PC-9 (cell line): ENCODE data around the gene RASIP1. TPM values are rescaled to one million over a fixed set of nuclear protein-coding genes. Genes with fewer than 3 reads are reported as not detected.
A peak's percentile ranks its signal among the peaks of the same experiment; 100 is the strongest.

Experiments
- BruUV-seq: library from RNA; stranded (reverse); fragments of 400-500 nt; replicated peaks from 2 replicates; lab custom pipeline; 2021; lab: Mats Ljungman, UMichigan
- CTCF ChIA-PET: fragments of 300-600 bp; sonication (Branson Sonifier 250); formaldehyde crosslinking; loops from one replicate; lab custom pipeline; 2022; ENCODE audit warnings: antibody characterized with exemption; lab: Charles Lee
- POLR2A ChIA-PET: fragments of 300-600 bp; sonication (Branson Sonifier 250); formaldehyde crosslinking; loops from one replicate; lab custom pipeline; 2022; ENCODE audit warnings: antibody characterized with exemption; ENCODE audit not compliant: unreplicated experiment; lab: Charles Lee
- DNase-seq, 2 experiments: peaks; one replicate each; pipeline versions ENCODE4 v3.0.0 to v3.0.0-alpha.2; 2015 to 2022; ENCODE audit warnings: mixed read lengths in 1 of 2
- H2AFZ ChIP-seq: fragments of 200-600 bp; sonication (generic); 2 replicates; pipeline ENCODE4 v1.8.1; 2017; ENCODE audit warnings: antibody characterized with exemption
- H3F3A ChIP-seq: fragments of 200-600 bp; sonication (generic); 2 replicates; pipeline ENCODE4 v1.8.1; 2017; ENCODE audit warnings: antibody characterized with exemption, mild to moderate bottlenecking, low read depth; ENCODE audit not compliant: insufficient read depth
- H3K27ac ChIP-seq: fragments of 200-600 bp; sonication (generic); 2 replicates; pipeline ENCODE4 v1.6.1; 2016; ENCODE audit warnings: mixed run types
- H3K27me3 ChIP-seq: fragments of 200-600 bp; sonication (generic); 2 replicates; pipeline ENCODE4 v1.6.1; 2016; ENCODE audit warnings: low read depth, mixed run types; ENCODE audit not compliant: insufficient read depth
- H3K36me3 ChIP-seq: fragments of 200-600 bp; sonication (generic); 2 replicates; pipeline ENCODE4 v1.6.1; 2016; ENCODE audit warnings: low read depth, mixed run types
- H3K4me1 ChIP-seq: fragments of 200-600 bp; sonication (generic); replicated peaks from 2 replicates; pipeline ENCODE4 v1.6.1; 2016; ENCODE audit warnings: mixed run types; ENCODE audit not compliant: insufficient read depth
- H3K4me2 ChIP-seq: fragments of 200-600 bp; sonication (generic); 2 replicates; pipeline ENCODE4 v1.6.1; 2017; ENCODE audit warnings: mixed run types
- H3K4me3 ChIP-seq: fragments of 200-600 bp; sonication (generic); 2 replicates; pipeline ENCODE4 v1.6.1; 2016; ENCODE audit warnings: mixed run types
- H3K79me2 ChIP-seq: fragments of 200-600 bp; sonication (generic); 2 replicates; pipeline ENCODE4 v1.6.1; 2017; ENCODE audit warnings: low read depth, mixed run types
- H3K9me2 ChIP-seq: fragments of 200-600 bp; sonication (generic); 2 replicates; pipeline ENCODE4 v1.8.1; 2017; ENCODE audit warnings: mild to moderate bottlenecking; ENCODE audit not compliant: insufficient read depth
- H3K9me3 ChIP-seq: fragments of 200-600 bp; sonication (generic); 2 replicates; pipeline ENCODE4 v1.8.1; 2016; ENCODE audit warnings: low read depth; ENCODE audit not compliant: insufficient read depth
- H4K20me1 ChIP-seq: fragments of 200-600 bp; sonication (generic); 2 replicates; pipeline ENCODE4 v1.8.1; 2017; ENCODE audit not compliant: insufficient read depth
- CTCF ChIP-seq: fragments of 200-600 bp; sonication (generic); conservative IDR thresholded peaks from 2 replicates; pipeline ENCODE4 v1.6.1; 2017; ENCODE audit warnings: mixed run types, antibody characterized with exemption, mild to moderate bottlenecking, moderate library complexity
- EZH2 ChIP-seq: fragments of 200-600 bp; sonication (generic); IDR thresholded peaks from 2 replicates; pipeline ENCODE4 v1.8.0; 2017; ENCODE audit warnings: antibody characterized with exemption, low read depth
- intact Hi-C: fragments of 100-400 bp; cut with micrococcal nuclease; formaldehyde crosslinking; loops from one replicate; pipeline ENCODE4 v1.10.0; 2022; ENCODE audit not compliant: unreplicated experiment
- total RNA-seq: library from RNA; stranded (reverse); gene quantifications from 2 replicates; pipeline ENCODE4 v1.2.3, GENCODE V29; 2021

Gene RASIP1
- total RNA-seq, 1 experiment from 2014 or later: 1.4 TPM

- no peak overlapping the region for H2AFZ ChIP-seq
- H3K9me3 ChIP-seq: no peaks in the 10 kb centered on the region
- intact Hi-C loops: loop anchor here (1.0 to 5.0 kb wide), 4 partner anchors 62 to 160 kb away; partner anchors contain the start of gene FUT1
- CTCF ChIA-PET: interaction anchor here (0.6 to 1.4 kb wide), 5 partner anchors 19 to 349 kb away, joined by 3 to 4 read pairs (median 4); no protein-coding TSS in a partner anchor
- no peak overlapping the region for H3K4me3 ChIP-seq
- H3K36me3 ChIP-seq: no peaks in the 10 kb centered on the region
- H3K27ac ChIP-seq: no peak overlapping the region
- TF ChIP-seq CTCF: peak; percentile 92
- TF ChIP-seq EZH2: no peak
- BruUV-seq: no TSS peak
- H4K20me1 ChIP-seq: no peaks in the 10 kb centered on the region
- peaks cover 32% of the 10 kb centered on the region for H3K4me1 ChIP-seq
- H3K27me3 ChIP-seq: no peaks in the 10 kb centered on the region
- no peaks in the 10 kb centered on the region for H3K9me2 ChIP-seq
- peak; percentile 71 to 72 for DNase-seq
- peaks cover 20% of the 10 kb centered on the region; the same call in 1 of the 2 replicates for H3F3A ChIP-seq
- H3K79me2 ChIP-seq: no peaks in the 10 kb centered on the region
- peak overlapping the region; percentile 39 for H3K4me2 ChIP-seq
- POLR2A ChIA-PET: interaction anchor here (0.6 kb wide), 1 partner anchor 73 kb away, joined by 10 read pairs; no protein-coding TSS in a partner anchor
Observed at GRCh38 chr19:48674921-48675824, 65.2 kb downstream of the RASIP1 start.

GRCh38 chr19:48674216-48674809 lies 66.1 kb downstream of the RASIP1 start:
- no peak overlapping the region for H3K27ac ChIP-seq
- no peaks in the 10 kb centered on the region for H3K9me3 ChIP-seq
- DNase-seq: no peak
- TF ChIP-seq EZH2: no peak
- TF ChIP-seq CTCF: no peak
- H2AFZ ChIP-seq: no peak overlapping the region
- H3K4me2 ChIP-seq: no peak overlapping the region
- ChIA-PET CTCF (interaction anchor here (0.6 to 1.2 kb wide), 3 partner anchors 17 to 106 kb away, joined by 3 to 4 read pairs (median 3); no protein-coding TSS in a partner anchor), POLR2A (no interaction called here)
- no peaks in the 10 kb centered on the region for H3K36me3 ChIP-seq
- no peaks in the 10 kb centered on the region for H3K9me2 ChIP-seq
- peaks cover 20% of the 10 kb centered on the region; the same call in 1 of the 2 replicates for H3F3A ChIP-seq
- intact Hi-C loops: loop anchor here (2.0 kb wide), 1 partner anchor 110 kb away; no protein-coding TSS in a partner anchor
- H3K27me3 ChIP-seq: no peaks in the 10 kb centered on the region
- no peaks in the 10 kb centered on the region for H4K20me1 ChIP-seq
- no peak overlapping the region for H3K4me3 ChIP-seq
- no TSS peak for BruUV-seq
- H3K79me2 ChIP-seq: no peaks in the 10 kb centered on the region
- H3K4me1 ChIP-seq: peaks cover 32% of the 10 kb centered on the region

- no peaks in the 10 kb centered on the region for H4K20me1 ChIP-seq
- no peak overlapping the region for H3K4me3 ChIP-seq
- no peaks in the 10 kb centered on the region for H3K9me2 ChIP-seq
- H3K4me1 ChIP-seq: peaks cover 27% of the 10 kb centered on the region
- TF ChIP-seq EZH2: no peak
- TF ChIP-seq CTCF: no peak
- POLR2A ChIA-PET: no interaction called here
- no peak overlapping the region for H2AFZ ChIP-seq
- no peak overlapping the region for H3K4me2 ChIP-seq
- H3K79me2 ChIP-seq: no peaks in the 10 kb centered on the region
- CTCF ChIA-PET: no interaction called here
- DNase-seq: no peak
- no peaks in the 10 kb centered on the region for H3K27me3 ChIP-seq
- intact Hi-C loops: loop anchor here (2.0 kb wide), 1 partner anchor 111 kb away; no protein-coding TSS in a partner anchor
- BruUV-seq: no TSS peak
- no peaks in the 10 kb centered on the region for H3K36me3 ChIP-seq
- H3K27ac ChIP-seq: no peak overlapping the region
- H3F3A ChIP-seq: peaks cover 20% of the 10 kb centered on the region; the same call in 1 of the 2 replicates
- H3K9me3 ChIP-seq: no peaks in the 10 kb centered on the region
Observed at GRCh38 chr19:48673436-48674100, 66.8 kb downstream of the RASIP1 start.
